ENCODE results near the gene JUND. TPM values are rescaled to one million over a fixed set of nuclear protein-coding genes. Genes with fewer than 3 reads are reported as not detected.

Gene JUND
- total and polyA plus RNA-seq, 4 donors: 12.8 to 103 (median 41.8) TPM

GRCh38 chr19:18271433-18271841 lies 10.0 kb downstream of the JUND start:
- Histone ChIP-seq H3K4me3 (ENCODE audit: low read depth in 1 of 3, low read length in 3 of 3) (no peak overlapping the region), H3K27me3 (ENCODE audit: control insufficient read depth in 4 of 4, insufficient read depth in 4 of 4, low read length in 3 of 4) (no peaks in the 10 kb centered on the region), H3K9ac (ENCODE audit: low read depth in 1 of 2, low read length in 2 of 2) (no peak overlapping the region), H3K27ac (ENCODE audit: low read depth in 1 of 2, low read length in 2 of 2) (no peak overlapping the region), H3K9me3 (ENCODE audit: control insufficient read depth in 4 of 4, low read length in 3 of 4) (no peaks in the 10 kb centered on the region), H3K36me3 (ENCODE audit: control insufficient read depth in 4 of 4, insufficient read depth in 3 of 4, low read depth in 1 of 4, low read length in 3 of 4) (peaks cover 0 to 18% (median 7%) of the 10 kb centered on the region in 4 donors), H3K4me1 (ENCODE audit: control insufficient read depth in 4 of 4, insufficient read depth in 4 of 4, low read length in 3 of 4) (peaks cover 6 to 19% (median 19%) of the 10 kb centered on the region in 4 donors)
- no peak for TF ChIP-seq SP1 (IDR thresholded peaks at IDR 0.05)
- TF ChIP-seq NR2F2 (IDR thresholded peaks at IDR 0.05): no peak
- no peak for TF ChIP-seq JUND (IDR thresholded peaks at IDR 0.05)
- TF ChIP-seq ZBTB33 (IDR thresholded peaks at IDR 0.05): no peak
- no peak for TF ChIP-seq FOXA2 (IDR thresholded peaks at IDR 0.05)
- TF ChIP-seq MAX (IDR thresholded peaks at IDR 0.05): no peak
- TF ChIP-seq GABPA (IDR thresholded peaks at IDR 0.05 in 1 of 2, conservative IDR thresholded peaks at IDR 0.05 in 1 of 2): no peak
- TF ChIP-seq RXRA (IDR thresholded peaks at IDR 0.05): no peak
- no peak for TF ChIP-seq HNF4A (conservative IDR thresholded peaks at IDR 0.05)
- no peak for TF ChIP-seq REST (IDR thresholded peaks at IDR 0.05)
- no peak for TF ChIP-seq ATF3 (IDR thresholded peaks at IDR 0.05)
- DNase-seq (ENCODE audit: low spot score): no peak
- 77% methylated on average over 6 of the region's 6 CpGs for WGBS

- peaks cover 3 to 11% (median 10%) of the 10 kb centered on the region in 4 donors for H3K4me1 ChIP-seq (ENCODE audit: control insufficient read depth in 4 of 4, insufficient read depth in 4 of 4, low read length in 3 of 4)
- no peaks in the 10 kb centered on the region for H3K9me3 ChIP-seq (ENCODE audit: control insufficient read depth in 4 of 4, low read length in 3 of 4)
- 93% methylated on average over 9 of the region's 9 CpGs for WGBS
- H3K36me3 ChIP-seq (ENCODE audit: control insufficient read depth in 4 of 4, insufficient read depth in 3 of 4, low read depth in 1 of 4, low read length in 3 of 4): peaks cover 0 to 27% (median 8%) of the 10 kb centered on the region in 4 donors
- no peak overlapping the region for H3K9ac ChIP-seq (ENCODE audit: low read depth in 1 of 2, low read length in 2 of 2)
- no peak for DNase-seq (ENCODE audit: low spot score)
- H3K27me3 ChIP-seq (ENCODE audit: control insufficient read depth in 4 of 4, insufficient read depth in 4 of 4, low read length in 3 of 4): no peaks in the 10 kb centered on the region
- H3K27ac ChIP-seq (ENCODE audit: low read depth in 1 of 2, low read length in 2 of 2): no peak overlapping the region
- H3K4me3 ChIP-seq (ENCODE audit: low read depth in 1 of 3, low read length in 3 of 3): no peak overlapping the region
- no peak for TF ChIP-seq YY1 (IDR thresholded peaks at IDR 0.05)
- TF ChIP-seq HNF4A (conservative IDR thresholded peaks at IDR 0.05): no peak
These were observed 11.1 kb downstream of the JUND start for GRCh38 chr19:18270326-18270725.
